CD8-positive, alpha-beta memory T cell (primary cell): Measurements from ENCODE around the gene IL15. TPM values are rescaled to one million over a fixed set of nuclear protein-coding genes. Genes with fewer than 3 reads are reported as not detected.
A peak's percentile ranks its signal among the peaks of the same experiment; 100 is the strongest.
"Not testable (repeated sequence)": the region's sequence is repeated elsewhere in the genome, so short reads cannot be mapped to it uniquely, and the experiment has no call there.

Experiments
- CTCF ChIA-PET: fragments of 350-600 bp; sonication (Branson Sonifier 250); formaldehyde crosslinking; loops from one replicate; lab custom pipeline; 2021; ENCODE audit warnings: antibody characterized with exemption; lab: Charles Lee
- POLR2A ChIA-PET: fragments of 350-600 bp; sonication (Branson Sonifier 250); formaldehyde crosslinking; loops from one replicate; lab custom pipeline; 2021; ENCODE audit warnings: antibody characterized with exemption; lab: Charles Lee
- DNase-seq, 5 donors: peaks; one replicate each; pipeline versions ENCODE4 v3.0.0 to v3.0.0-alpha.2; 2020 to 2022; ENCODE audit warnings: mixed read lengths in 1 of 5
- H3K27ac ChIP-seq: one replicate; pipeline ENCODE4 v1.7.0; 2013; ENCODE audit warnings: low read depth, mild to moderate bottlenecking, low read length, moderate library complexity
- H3K27me3 ChIP-seq: 2 replicates; pipeline ENCODE4 v1.7.0; 2013; ENCODE audit warnings: low read length, mild to moderate bottlenecking; ENCODE audit not compliant: insufficient read depth, poor library complexity, severe bottlenecking
- H3K36me3 ChIP-seq: 2 replicates; pipeline ENCODE4 v1.7.0; 2013; ENCODE audit warnings: mild to moderate bottlenecking, low read length, moderate library complexity; ENCODE audit not compliant: insufficient read depth
- H3K4me1 ChIP-seq: 2 replicates; pipeline ENCODE4 v1.7.0; 2013; ENCODE audit warnings: mild to moderate bottlenecking, low read length, moderate library complexity; ENCODE audit not compliant: insufficient read depth
- H3K4me3 ChIP-seq: 2 replicates; pipeline ENCODE4 v1.7.0; 2013; ENCODE audit warnings: mild to moderate bottlenecking, low read length
- H3K9me3 ChIP-seq: 2 replicates; pipeline ENCODE4 v1.7.0; 2013; ENCODE audit warnings: mild to moderate bottlenecking, low read length
- H3K27ac Mint-ChIP-seq, 8 donors: one replicate each; pipeline ENCODE4 v1.8.0; 2020 to 2021; ENCODE audit warnings: mixed read lengths in 8 of 8, mild to moderate bottlenecking in 6 of 8, inconsistent platforms in 3 of 8, moderate library complexity in 3 of 8
- H3K27me3 Mint-ChIP-seq, 2 donors: one replicate each; pipeline ENCODE4 v1.8.0; 2020 to 2021; ENCODE audit warnings: mixed read lengths in 2 of 2, mild to moderate bottlenecking in 1 of 2, moderate library complexity in 1 of 2
- H3K36me3 Mint-ChIP-seq, 3 donors: one replicate each; pipeline ENCODE4 v1.8.0; 2020 to 2021; ENCODE audit warnings: mixed read lengths in 3 of 3, inconsistent platforms in 1 of 3, mild to moderate bottlenecking in 1 of 3
- H3K4me1 Mint-ChIP-seq, 3 donors: one replicate each; pipeline ENCODE4 v1.8.0; 2020 to 2021; ENCODE audit warnings: mixed read lengths in 3 of 3, inconsistent platforms in 1 of 3, mild to moderate bottlenecking in 1 of 3
- H3K4me3 Mint-ChIP-seq, 7 donors: one replicate each; pipeline ENCODE4 v1.8.0; 2020 to 2021; ENCODE audit warnings: mixed read lengths in 7 of 7, mild to moderate bottlenecking in 6 of 7, moderate library complexity in 4 of 7, inconsistent platforms in 2 of 7
- H3K9me3 Mint-ChIP-seq, 5 donors: one replicate each; pipeline ENCODE4 v1.8.0; 2020 to 2022; ENCODE audit warnings: mixed read lengths in 5 of 5, mild to moderate bottlenecking in 3 of 5, moderate library complexity in 2 of 5, inconsistent platforms in 1 of 5
- polyA plus RNA-seq: library from polyadenylated mRNA; unstranded; fragments of 300-500 nt; fragmentation: Illumina TruSeq; gene quantifications from one replicate; pipeline ENCODE4 v1.2.3, GENCODE V29; 2021
- total RNA-seq, 2 experiments: library from RNA; stranded (reverse); gene quantifications; one replicate each; pipeline ENCODE4 v1.2.3, GENCODE V29; 2021

Gene IL15
- total and polyA plus RNA-seq, 3 experiments from 2014 or later, result 0.70 to 3.8 (median 1.0) TPM

GRCh38 chr4:141669501-141669900, 33.1 kb downstream of the IL15 start:
- CTCF ChIA-PET, result no interaction called here
- peaks cover 2 to 13% (median 8%) of the 10 kb centered on the region in 3 donors for H3K36me3 Mint-ChIP-seq
- H3K27ac Mint-ChIP-seq, result no peak overlapping the region
- Histone ChIP-seq H3K9me3 (no peaks in the 10 kb centered on the region), H3K4me3 (no peak overlapping the region), H3K27ac (no peak overlapping the region), H3K27me3 (no peaks in the 10 kb centered on the region), H3K4me1 (no peaks in the 10 kb centered on the region), H3K36me3 (no peaks in the 10 kb centered on the region)
- POLR2A ChIA-PET, result no interaction called here
- H3K9me3 Mint-ChIP-seq, result no peaks in the 10 kb centered on the region
- peaks cover 3 to 5% (median 4%) of the 10 kb centered on the region in 3 donors for H3K4me1 Mint-ChIP-seq
- H3K27me3 Mint-ChIP-seq, result no peaks in the 10 kb centered on the region
- no peak overlapping the region for H3K4me3 Mint-ChIP-seq
- no peak for DNase-seq

- Histone ChIP-seq H3K27ac (no peak overlapping the region), H3K4me1 (no peaks in the 10 kb centered on the region), H3K4me3 (no peak overlapping the region), H3K27me3 (no peaks in the 10 kb centered on the region), H3K9me3 (no peaks in the 10 kb centered on the region), H3K36me3 (no peaks in the 10 kb centered on the region)
- peaks cover 5 to 11% (median 7%) of the 10 kb centered on the region in 3 donors for H3K4me1 Mint-ChIP-seq
- peak overlapping the region in 1 of 8 donors; percentile 7 for H3K27ac Mint-ChIP-seq
- ChIA-PET CTCF (no interaction called here), POLR2A (no interaction called here)
- no peak overlapping the region for H3K4me3 Mint-ChIP-seq
- H3K27me3 Mint-ChIP-seq, result no peaks in the 10 kb centered on the region
- peaks cover 0 to 4% (median 0%) of the 10 kb centered on the region in 3 donors for H3K36me3 Mint-ChIP-seq
- DNase-seq, result no peak
- no peaks in the 10 kb centered on the region for H3K9me3 Mint-ChIP-seq
These were observed 39.0 kb downstream of the IL15 start for GRCh38 chr4:141675384-141675783.

DNA sequence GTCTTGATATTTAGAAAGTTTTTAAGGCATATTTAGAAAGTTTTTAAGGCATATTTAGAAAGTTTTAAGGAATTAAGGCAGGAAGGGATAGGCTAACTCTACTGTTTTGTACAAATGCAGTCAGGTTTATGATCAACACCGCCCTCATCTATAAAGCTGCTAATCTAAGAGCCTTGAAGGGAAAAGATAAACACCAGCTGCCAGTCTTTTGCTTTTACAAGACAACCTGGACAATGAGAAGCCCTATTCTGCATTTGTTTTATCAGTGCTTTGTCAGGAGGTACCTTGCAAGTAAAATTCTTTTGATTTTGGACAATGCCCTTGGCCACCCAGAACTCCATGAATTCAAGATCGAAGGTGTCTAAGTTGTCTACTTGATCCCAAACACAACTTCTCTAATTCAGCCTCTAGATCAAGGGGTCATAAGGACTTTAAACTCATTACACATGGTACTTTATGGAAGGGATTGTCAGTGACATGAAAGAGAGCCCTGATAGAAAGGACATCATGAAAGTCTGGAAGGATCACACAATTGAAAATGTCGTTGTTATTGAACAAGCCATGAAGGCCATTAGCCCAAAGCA, 39.8 kb downstream of the IL15 start:
- H3K27me3 Mint-ChIP-seq, result no peaks in the 10 kb centered on the region
- Histone ChIP-seq H3K27me3 (no peaks in the 10 kb centered on the region), H3K4me3 (no peak overlapping the region), H3K27ac (no peak overlapping the region), H3K36me3 (no peaks in the 10 kb centered on the region), H3K4me1 (no peaks in the 10 kb centered on the region), H3K9me3 (no peaks in the 10 kb centered on the region)
- no peaks in the 10 kb centered on the region for H3K9me3 Mint-ChIP-seq
- no peak for DNase-seq
- no peak overlapping the region for H3K27ac Mint-ChIP-seq
- no peak overlapping the region for H3K4me3 Mint-ChIP-seq
- peaks cover 0 to 4% (median 0%) of the 10 kb centered on the region in 3 donors for H3K36me3 Mint-ChIP-seq
- CTCF ChIA-PET, result no interaction called here
- POLR2A ChIA-PET, result no interaction called here
- peaks cover 5 to 11% (median 7%) of the 10 kb centered on the region in 3 donors for H3K4me1 Mint-ChIP-seq

- Mint-ChIP-seq H3K9me3 (no peaks in the 10 kb centered on the region), H3K4me3 (no peak overlapping the region), H3K27me3 (no peaks in the 10 kb centered on the region), H3K36me3 (peaks cover 0 to 2% (median 0%) of the 10 kb centered on the region in 3 donors), H3K4me1 (peaks cover 5 to 8% (median 5%) of the 10 kb centered on the region in 3 donors), H3K27ac (no peak overlapping the region)
- H3K27me3 ChIP-seq, result no peaks in the 10 kb centered on the region
- ChIA-PET CTCF (no interaction called here), POLR2A (no interaction called here)
- no peaks in the 10 kb centered on the region for H3K4me1 ChIP-seq
- H3K9me3 ChIP-seq, result no peaks in the 10 kb centered on the region
- no peak overlapping the region for H3K4me3 ChIP-seq
- no peak overlapping the region for H3K27ac ChIP-seq
- no peak for DNase-seq
- no peaks in the 10 kb centered on the region for H3K36me3 ChIP-seq
These were observed 43.7 kb downstream of the IL15 start for GRCh38 chr4:141680060-141680459.

- no peaks in the 10 kb centered on the region for H3K27me3 ChIP-seq
- H3K27ac Mint-ChIP-seq, result no peak overlapping the region
- H3K4me3 ChIP-seq, result no peak overlapping the region
- H3K4me1 ChIP-seq, result no peaks in the 10 kb centered on the region
- H3K4me1 Mint-ChIP-seq, result peaks cover 0 to 6% (median 0%) of the 10 kb centered on the region in 3 donors
- no peaks in the 10 kb centered on the region for H3K27me3 Mint-ChIP-seq
- DNase-seq, result no peak
- peaks cover 0 to 6% (median 5%) of the 10 kb centered on the region in 3 donors for H3K36me3 Mint-ChIP-seq
- H3K9me3 Mint-ChIP-seq, result no peaks in the 10 kb centered on the region
- no peaks in the 10 kb centered on the region for H3K36me3 ChIP-seq
- POLR2A ChIA-PET, result no interaction called here
- no peaks in the 10 kb centered on the region for H3K9me3 ChIP-seq
- H3K27ac ChIP-seq, result no peak overlapping the region
- H3K4me3 Mint-ChIP-seq, result no peak overlapping the region
- CTCF ChIA-PET, result no interaction called here
These were observed 48.4 kb downstream of the IL15 start for GRCh38 chr4:141684785-141685184.

DNA sequence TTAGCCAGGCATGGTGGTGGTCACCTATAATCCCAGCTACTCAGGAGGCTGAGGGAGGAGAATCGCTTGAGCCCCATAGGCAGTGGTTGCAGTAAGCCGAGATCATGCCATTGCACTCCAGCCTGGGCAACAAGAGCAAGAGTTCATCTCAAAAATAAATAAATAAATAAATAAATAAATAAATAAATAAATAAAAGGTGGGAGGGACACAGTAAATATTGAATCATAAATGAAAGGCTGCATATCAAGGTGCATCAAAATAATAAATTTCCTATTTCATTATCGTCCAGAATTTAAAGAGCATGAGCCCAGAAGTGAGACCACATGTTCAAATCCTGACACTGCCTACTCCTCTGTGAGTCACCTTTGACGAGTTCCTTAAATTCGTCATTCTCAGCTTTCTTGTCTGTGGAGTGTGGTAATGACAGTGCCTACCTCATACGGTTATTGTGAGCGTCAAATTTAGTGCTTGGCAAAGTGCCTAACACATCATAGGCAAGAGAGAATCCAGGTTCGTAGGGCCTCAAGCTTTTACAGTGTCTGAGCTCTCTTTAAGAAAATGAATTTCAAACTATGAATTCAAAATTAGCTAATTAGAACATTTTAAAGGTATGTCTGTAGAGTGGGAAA, 49.9 kb downstream of the IL15 start:
- Mint-ChIP-seq H3K9me3 (no peaks in the 10 kb centered on the region), H3K4me3 (no peak overlapping the region), H3K36me3 (peaks cover 5 to 9% (median 5%) of the 10 kb centered on the region in 3 donors), H3K27me3 (no peaks in the 10 kb centered on the region), H3K4me1 (peaks cover 0 to 3% (median 0%) of the 10 kb centered on the region in 3 donors), H3K27ac (peak overlapping the region in 1 of 8 donors; percentile 24)
- no peak for DNase-seq
- no peaks in the 10 kb centered on the region for H3K9me3 ChIP-seq
- no peak overlapping the region for H3K27ac ChIP-seq
- no peaks in the 10 kb centered on the region for H3K4me1 ChIP-seq
- POLR2A ChIA-PET, result no interaction called here
- no peak overlapping the region for H3K4me3 ChIP-seq
- H3K36me3 ChIP-seq, result no peaks in the 10 kb centered on the region
- CTCF ChIA-PET, result no interaction called here
- no peaks in the 10 kb centered on the region for H3K27me3 ChIP-seq

DNA sequence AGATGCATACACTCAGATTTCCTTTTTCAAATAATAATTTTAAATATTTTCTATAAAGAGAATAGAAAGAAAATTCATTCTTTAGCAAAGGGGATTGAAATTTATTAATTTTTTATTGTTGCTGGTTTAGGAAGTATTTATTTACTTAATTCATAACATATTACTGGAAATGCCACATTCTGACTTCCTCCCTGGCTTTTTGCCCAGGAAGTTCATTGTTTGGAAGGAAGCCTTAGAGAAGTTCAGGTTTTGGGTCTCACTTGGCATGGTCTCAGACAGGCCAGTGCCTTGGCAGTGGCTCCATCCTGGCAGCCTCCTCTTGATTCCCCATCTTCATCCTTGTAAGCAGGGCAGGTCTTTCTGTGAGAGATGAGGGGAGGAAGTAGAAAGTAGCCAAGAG, 50.5 kb downstream of the IL15 start:
- Histone ChIP-seq H3K4me1 (no peaks in the 10 kb centered on the region), H3K27me3 (no peaks in the 10 kb centered on the region), H3K27ac (no peak overlapping the region), H3K9me3 (no peaks in the 10 kb centered on the region), H3K36me3 (no peaks in the 10 kb centered on the region), H3K4me3 (no peak overlapping the region)
- peak overlapping the region in 1 of 8 donors; percentile 42 for H3K27ac Mint-ChIP-seq
- no peak overlapping the region for H3K4me3 Mint-ChIP-seq
- ChIA-PET POLR2A (no interaction called here), CTCF (no interaction called here)
- H3K36me3 Mint-ChIP-seq, result peaks cover 5 to 9% (median 5%) of the 10 kb centered on the region in 3 donors
- no peaks in the 10 kb centered on the region for H3K27me3 Mint-ChIP-seq
- no peaks in the 10 kb centered on the region for H3K9me3 Mint-ChIP-seq
- DNase-seq, result no peak
- H3K4me1 Mint-ChIP-seq, result peaks cover 0 to 3% (median 0%) of the 10 kb centered on the region in 3 donors

- H3K4me3 Mint-ChIP-seq, result not testable (repeated sequence)
- peaks cover 5 to 11% (median 9%) of the 10 kb centered on the region in 3 donors for H3K36me3 Mint-ChIP-seq
These were observed 53.4 kb downstream of the IL15 start for GRCh38 chr4:141689726-141690296.

More at GRCh38 chr4:141689726-141690296, 53.4 kb downstream of the IL15 start:
- H3K27me3 ChIP-seq, POLR2A ChIA-PET, H3K4me1 ChIP-seq, H3K27me3 Mint-ChIP-seq, H3K9me3 ChIP-seq, H3K27ac Mint-ChIP-seq, H3K27ac ChIP-seq, H3K9me3 Mint-ChIP-seq, H3K4me1 Mint-ChIP-seq, H3K36me3 ChIP-seq, DNase-seq, H3K4me3 ChIP-seq, CTCF ChIA-PET: not testable (repeated sequence)
